ENCODE data around the gene LIG3.

- TF ChIP-seq EP300 (IDR thresholded peaks at IDR 0.05) = no peak
- TF ChIP-seq CTCF (IDR thresholded peaks at IDR 0.05) = no peak
Measured at GRCh38 chr17:35028531-35029262, 48.4 kb downstream of the LIG3 start.
